A172 (cell line): ENCODE data around the gene PKP1. TPM values are rescaled to one million over a fixed set of nuclear protein-coding genes. Genes with fewer than 3 reads are reported as not detected.

Experiments
- DNase-seq: peaks from one replicate; pipeline ENCODE4 v3.0.0-alpha.2; 2015; ENCODE audit warnings: low spot score
- total RNA-seq: library from RNA; depleted of rRNA; stranded (reverse); fragments of >200 nt; shearing (Covaris generic); gene quantifications from 2 replicates; pipeline ENCODE4 v1.2.3, GENCODE V29; 2014; rRNA removed

Gene PKP1
- total RNA-seq, 1 experiment from 2014 or later, result not detected

DNA sequence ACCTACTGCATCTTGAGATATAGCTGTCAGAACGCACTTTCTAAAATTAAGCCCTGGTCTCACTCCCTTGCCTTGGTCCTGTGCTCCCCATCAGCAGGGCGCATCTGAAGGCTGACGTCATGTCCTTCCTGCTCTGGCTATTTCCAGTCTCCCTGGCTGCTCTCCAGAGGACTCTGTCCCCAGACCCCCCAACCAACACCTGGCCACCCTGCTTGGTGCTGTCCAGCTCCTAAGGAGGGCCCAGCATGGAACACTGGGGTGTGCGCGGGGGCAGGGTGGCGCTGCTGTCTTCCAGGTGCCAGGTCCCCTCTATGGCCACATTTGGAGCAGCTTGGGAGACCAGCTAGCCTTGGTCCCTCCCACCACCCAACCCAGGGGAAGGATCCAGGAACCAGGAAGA lies 85.9 kb downstream of the PKP1 start:
- no peak for DNase-seq

DNA sequence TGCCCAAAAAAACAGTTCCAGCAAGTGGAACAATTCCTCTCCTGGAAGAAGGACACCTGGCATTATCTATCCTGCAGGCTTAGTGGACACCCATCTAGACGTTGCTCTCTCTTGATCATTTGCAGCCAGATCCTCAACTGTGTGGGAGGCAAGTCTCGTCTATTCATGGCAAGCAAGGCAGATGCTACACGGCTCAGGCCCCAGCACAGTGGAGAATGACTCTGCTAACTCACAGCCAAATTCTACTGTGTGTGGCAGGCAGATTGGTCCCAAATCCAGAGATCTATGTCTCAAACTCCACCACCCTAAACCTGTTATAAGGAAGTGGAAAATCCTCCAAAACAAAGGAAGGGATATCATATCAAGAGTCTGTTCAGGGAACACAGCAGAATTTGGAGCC lies 87.2 kb downstream of the PKP1 start:
- DNase-seq, result no peak

GRCh38 chr1:201371276-201371675 lies 88.0 kb downstream of the PKP1 start:
- no peak for DNase-seq

- DNase-seq, result no peak
These were observed 88.5 kb downstream of the PKP1 start for GRCh38 chr1:201371792-201372191.

GRCh38 chr1:201374364-201374763 lies 91.1 kb downstream of the PKP1 start:
- no peak for DNase-seq

DNA sequence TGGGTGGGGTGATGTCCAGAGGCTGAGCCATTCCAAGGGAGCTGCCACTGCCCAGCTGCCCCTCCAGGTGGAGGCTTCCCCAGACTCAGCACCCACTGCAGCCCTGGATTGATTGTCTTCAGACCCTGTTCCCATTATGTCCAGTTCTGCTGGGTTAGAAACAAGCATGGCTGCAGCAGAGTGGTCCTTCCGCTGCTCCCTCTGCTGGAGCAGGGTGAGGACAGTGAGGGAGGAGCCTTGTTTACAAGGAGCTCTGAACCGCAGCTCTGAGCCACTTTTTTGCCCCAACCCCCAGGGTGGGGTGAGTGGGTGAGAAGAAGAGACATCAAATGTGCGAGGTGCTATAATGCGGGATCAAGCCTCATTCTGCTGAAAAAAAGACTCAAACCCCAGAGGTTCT lies 91.9 kb downstream of the PKP1 start:
- no peak for DNase-seq

DNA sequence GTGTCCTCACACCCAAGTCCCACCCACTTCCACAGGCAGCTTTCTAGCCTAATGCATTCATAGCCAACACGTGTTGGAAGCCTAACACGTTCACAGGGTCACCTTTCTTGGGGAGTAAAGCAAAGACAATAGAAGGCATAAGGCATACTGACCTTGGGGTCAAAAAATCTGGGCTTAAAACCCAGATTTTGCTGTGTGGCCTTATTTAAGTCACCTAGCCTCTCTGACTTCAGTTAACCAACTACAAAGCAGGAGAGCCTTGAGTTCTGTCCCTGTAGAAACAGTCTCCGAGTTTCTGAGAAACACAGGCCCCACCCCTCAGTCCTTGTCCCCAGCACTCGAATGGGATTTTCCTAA lies 92.8 kb downstream of the PKP1 start:
- DNase-seq, result no peak

DNA sequence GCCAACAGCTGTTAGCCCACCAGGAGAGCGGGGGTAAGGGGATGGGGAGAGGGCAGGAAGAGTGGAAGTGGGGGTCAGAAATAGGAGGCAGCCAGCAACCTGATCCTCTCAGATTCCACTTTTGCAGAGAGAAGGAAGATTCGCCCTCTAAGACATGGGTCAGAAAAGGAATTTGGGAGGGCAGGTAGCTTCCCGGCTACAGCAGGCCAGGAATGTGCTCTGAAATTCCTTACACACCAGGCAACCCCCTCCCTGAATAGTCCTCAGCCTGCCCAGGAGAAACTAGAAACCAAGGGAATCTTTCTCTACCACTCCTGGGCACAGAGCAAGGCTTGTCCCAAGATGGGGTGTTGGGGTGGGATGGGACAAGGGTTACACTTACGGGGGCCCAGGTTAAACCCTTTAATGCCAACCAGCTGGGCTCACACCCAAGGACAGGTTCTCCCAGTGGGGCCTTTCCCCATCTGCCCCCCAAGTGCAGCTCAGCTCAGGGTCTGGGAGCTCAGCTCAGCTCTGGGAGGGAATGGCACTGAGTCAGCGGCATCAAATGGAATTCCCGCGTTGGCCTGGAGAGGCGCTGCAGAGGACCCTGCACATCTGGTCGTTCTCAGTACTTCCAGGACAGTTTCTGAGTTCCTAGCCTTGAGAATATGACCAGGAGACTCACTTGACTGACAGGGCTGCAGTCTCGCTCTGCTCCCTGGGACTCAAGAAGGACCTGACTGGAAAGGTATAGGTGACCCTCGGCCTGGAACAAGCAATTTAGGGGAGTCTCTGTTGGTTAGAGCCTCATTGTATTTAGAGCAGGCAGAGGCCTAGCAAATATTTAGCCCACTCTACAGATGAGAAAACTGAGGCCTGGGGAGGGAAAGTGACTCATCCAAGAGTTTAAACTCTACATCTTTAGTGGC lies 93.4 kb downstream of the PKP1 start:
- DNase-seq, result peak; percentile 62

DNA sequence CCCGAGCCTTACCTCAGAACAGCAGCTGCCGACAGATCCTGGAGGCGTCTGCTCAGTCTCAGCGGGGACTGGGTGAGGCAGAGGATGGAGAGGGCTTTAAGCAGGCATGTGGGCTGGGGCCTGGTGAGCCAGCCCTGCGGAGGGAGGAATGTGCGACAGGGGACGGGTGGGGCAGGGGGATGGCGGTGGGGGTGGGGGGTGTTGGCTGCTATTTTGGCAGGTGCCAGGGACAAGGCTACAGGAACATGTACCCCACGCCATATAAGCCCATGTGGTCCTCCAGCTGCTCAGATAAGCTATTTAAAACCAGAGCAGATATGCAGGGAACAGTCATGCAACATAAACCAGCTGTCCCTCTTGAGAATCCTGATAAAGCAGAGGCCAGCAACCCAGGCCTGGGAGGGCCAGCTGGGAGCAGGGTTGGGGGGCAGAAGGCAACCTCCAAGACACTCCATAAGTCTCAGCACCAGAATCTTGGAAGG lies 94.3 kb downstream of the PKP1 start, which contains the start of gene TNNT2:
TNNT2 (minus strand) TSS at position 70 of the 482 bp plus-strand sequence. CDS start 4,426 bp downstream, outside the sequence.
- no peak for DNase-seq

- no peak for DNase-seq
These were observed 95.5 kb downstream of the PKP1 start for GRCh38 chr1:201378804-201379203.

DNA sequence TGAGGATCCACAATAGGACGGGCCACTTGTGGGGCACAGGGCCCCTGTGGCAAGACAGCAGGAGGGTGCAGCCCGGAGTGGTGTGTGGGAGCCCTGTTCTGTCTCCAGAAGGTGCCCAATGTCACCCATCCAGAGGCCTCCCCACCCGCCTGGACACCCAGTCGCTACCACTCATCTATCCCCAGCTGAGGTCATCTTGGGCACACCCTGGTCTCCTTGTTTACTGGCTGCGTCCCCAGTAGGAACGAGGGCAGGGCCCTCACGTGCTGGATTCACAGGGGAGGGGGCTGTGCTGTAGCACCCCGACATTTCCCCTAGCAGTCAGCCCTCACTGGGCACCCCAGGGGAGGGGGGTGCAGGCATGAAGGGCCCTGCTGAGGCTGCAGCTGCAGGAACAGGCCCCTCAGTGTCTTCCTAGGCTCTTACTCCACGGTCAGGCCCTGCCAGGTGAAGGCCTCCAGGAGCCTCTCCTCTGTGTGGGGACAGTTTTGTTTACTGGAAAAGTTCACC lies 96.5 kb downstream of the PKP1 start:
- no peak for DNase-seq

DNA sequence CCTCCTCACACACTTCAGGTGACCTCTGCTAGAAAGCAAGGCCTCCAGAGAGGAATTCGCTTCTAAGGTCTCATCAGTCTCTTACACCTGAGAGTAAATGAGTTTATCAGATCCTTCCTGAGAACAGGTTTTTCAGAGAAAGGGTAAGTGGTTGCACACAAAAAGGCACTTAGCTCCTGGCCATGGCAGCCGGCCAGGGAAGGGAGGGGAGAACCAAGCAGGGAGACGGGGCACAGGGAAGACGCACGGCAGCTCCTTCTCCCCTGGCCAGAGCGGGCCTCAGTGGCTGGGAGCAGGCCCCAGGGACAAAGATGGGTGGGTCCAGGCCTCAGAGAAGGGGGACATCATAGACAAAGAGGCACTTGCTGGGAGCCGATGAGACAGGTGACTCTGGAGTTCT lies 97.8 kb downstream of the PKP1 start:
- no peak for DNase-seq

Other genes with a start within 250 kb of the PKP1 start
- not detected in 2 replicates for gene CACNA1S, start 171.1 kb upstream of the PKP1 start, total RNA-seq
- not detected in 2 replicates for gene ASCL5, start 156.3 kb upstream of the PKP1 start, total RNA-seq
- gene TMEM9, start 129.0 kb upstream of the PKP1 start, total RNA-seq, result 202 and 213 TPM in 2 replicates
- gene IGFN1, start 92.7 kb upstream of the PKP1 start, total RNA-seq, result 20.7 and 26.0 TPM in 2 replicates
- 0.45 and 2.9 TPM in 2 replicates for gene TNNT2, start 94.2 kb downstream of the PKP1 start, total RNA-seq
- 0.67 TPM in 1 of 2 replicates, not detected in the other for gene LAD1, start 115.8 kb downstream of the PKP1 start, total RNA-seq
- not detected in 2 replicates for gene TNNI1, start 138.2 kb downstream of the PKP1 start, total RNA-seq
- 96.2 and 133 TPM in 2 replicates for gene PHLDA3, start 185.7 kb downstream of the PKP1 start, total RNA-seq
- 573 and 611 TPM in 2 replicates for gene CSRP1, start 223.6 kb downstream of the PKP1 start, total RNA-seq